Tibial nerve (tissue), 3 donors: ENCODE results near the gene HNF1B.

Experiments
- CTCF ChIP-seq, 5 experiments: fragments of 200-600 bp in 3 of 5; fragments of 450-650 bp in 2 of 5; sonication (generic) in 3 of 5; IDR thresholded peaks; one replicate each; pipeline ENCODE4 v1.5.1; 2016 to 2019; ENCODE audit warnings: antibody characterized with exemption in 5 of 5, mild to moderate bottlenecking in 3 of 5, moderate library complexity in 2 of 5
- POLR2A ChIP-seq, 2 donors: fragments of 450-650 bp; IDR thresholded peaks; one replicate each; pipeline ENCODE4 v1.6.1; 2017; ENCODE audit warnings: antibody characterized with exemption in 2 of 2, mild to moderate bottlenecking in 2 of 2, moderate library complexity in 2 of 2

- TF ChIP-seq CTCF (IDR thresholded peaks at IDR 0.05) (no peak), POLR2A (IDR thresholded peaks at IDR 0.05) (no peak)
These were observed 14.3 kb upstream of the HNF1B start for GRCh38 chr17:37759014-37759637.
